OCI-LY7 (cell line): ENCODE data around the gene KRTAP26-1.

ENCODE experiments used
- CTCF ChIP-seq: fragments of 200-600 bp; sonication (generic); conservative IDR thresholded peaks from 2 replicates; pipeline ENCODE4 v1.5.1; 2014; ENCODE audit warnings: mild to moderate bottlenecking, antibody characterized with exemption, low read length, moderate library complexity, mixed read lengths
- EZH2phosphoT487 ChIP-seq: fragments of 200-600 bp; sonication (generic); IDR thresholded peaks from 2 replicates; pipeline ENCODE4 v1.6.1; 2018; ENCODE audit warnings: low read depth, borderline replicate concordance, mild to moderate bottlenecking, mixed run types, antibody characterized with exemption, low read length, moderate library complexity, mixed read lengths

DNA sequence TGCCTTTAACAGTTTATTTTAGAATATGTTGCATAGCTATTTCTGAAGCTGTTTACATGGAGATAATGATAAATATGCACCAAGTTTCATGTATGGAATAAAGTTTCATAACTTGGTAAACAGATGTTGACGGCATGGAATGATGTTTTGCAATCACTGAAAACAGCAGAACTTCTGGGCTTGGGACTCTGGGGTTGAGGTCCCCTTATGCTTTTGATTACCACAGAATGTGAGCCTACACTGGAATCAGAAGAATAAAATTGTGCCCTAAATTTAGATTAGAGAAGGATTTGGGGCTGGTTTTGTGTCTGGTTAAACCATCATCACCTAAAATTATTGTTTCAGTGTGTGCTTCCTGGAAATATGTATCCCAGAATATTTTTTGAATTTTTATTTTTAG lies 48.5 kb downstream of the KRTAP26-1 start:
- no peak for TF ChIP-seq CTCF
- TF ChIP-seq EZH2phosphoT487: no peak
